ENCODE results near the gene TBC1D5. TPM values are rescaled to one million over a fixed set of nuclear protein-coding genes. Genes with fewer than 3 reads are reported as not detected.

The TBC1D5 gene
- total and polyA plus RNA-seq, 2 experiments from 2014 or later: 31.0 to 69.9 TPM

GRCh38 chr3:17266846-17267245 lies 475.6 kb downstream of the TBC1D5 start:
- no peak for DNase-seq
- in situ Hi-C loops (cut with MboI): no loop called here
- Histone ChIP-seq H3K9ac (no peak overlapping the region), H3K79me2 (ENCODE audit: insufficient read depth) (no peaks in the 10 kb centered on the region), H4K20me1 (ENCODE audit: insufficient read depth) (no peaks in the 10 kb centered on the region), H3K4me1 (ENCODE audit: insufficient read depth) (no peaks in the 10 kb centered on the region), H3K9me3 (ENCODE audit: low read depth) (no peaks in the 10 kb centered on the region), H3K27ac (no peak overlapping the region), H3K9me2 (ENCODE audit: insufficient read depth) (no peaks in the 10 kb centered on the region), H3K4me3 (no peak overlapping the region), H3F3A (ENCODE audit: insufficient read depth) (no peaks in the 10 kb centered on the region), H3K27me3 (replicated peaks; ENCODE audit: insufficient read depth) (no peaks in the 10 kb centered on the region), H2AFZ (no peak overlapping the region), H3K4me2 (ENCODE audit: unreplicated experiment) (no peak overlapping the region), H3K36me3 (ENCODE audit: low read depth) (no peaks in the 10 kb centered on the region)
- WGBS, 2 experiments (ENCODE audit: low coverage in 1 of 2, low lambda C conversion rate in 2 of 2, missing lambda C conversion rate in 2 of 2): 95 to 96% methylated on average over 5 of the region's 5 CpGs
- no peak for TF ChIP-seq EZH2 (IDR thresholded peaks at IDR 0.05; ENCODE audit: insufficient read depth, poor library complexity, severe bottlenecking)

- H3F3A ChIP-seq (ENCODE audit: insufficient read depth): no peaks in the 10 kb centered on the region
- no peak overlapping the region for H3K4me2 ChIP-seq (ENCODE audit: unreplicated experiment)
- H3K9me3 ChIP-seq (ENCODE audit: low read depth): no peaks in the 10 kb centered on the region
- H3K27me3 ChIP-seq (replicated peaks; ENCODE audit: insufficient read depth): no peaks in the 10 kb centered on the region
- H3K79me2 ChIP-seq (ENCODE audit: insufficient read depth): no peaks in the 10 kb centered on the region
- WGBS, 2 experiments (ENCODE audit: low coverage in 1 of 2, low lambda C conversion rate in 2 of 2, missing lambda C conversion rate in 2 of 2): 91 to 92% methylated on average over 3 of the region's 3 CpGs
- no peak overlapping the region for H3K4me3 ChIP-seq
- H3K9me2 ChIP-seq (ENCODE audit: insufficient read depth): no peaks in the 10 kb centered on the region
- H3K36me3 ChIP-seq (ENCODE audit: low read depth): no peaks in the 10 kb centered on the region
- no peaks in the 10 kb centered on the region for H4K20me1 ChIP-seq (ENCODE audit: insufficient read depth)
- H3K4me1 ChIP-seq (ENCODE audit: insufficient read depth): no peaks in the 10 kb centered on the region
- in situ Hi-C loops (cut with MboI): no loop called here
- peak; percentile 8 for DNase-seq
- TF ChIP-seq EZH2 (IDR thresholded peaks at IDR 0.05; ENCODE audit: insufficient read depth, poor library complexity, severe bottlenecking) (no peak), EZH2phosphoT487 (IDR thresholded peaks at IDR 0.05; ENCODE audit: insufficient read depth, low read depth) (no peak)
- no peak overlapping the region for H2AFZ ChIP-seq
- no peak overlapping the region for H3K27ac ChIP-seq
- H3K9ac ChIP-seq: no peak overlapping the region
Measured at GRCh38 chr3:17261627-17262369, 480.6 kb downstream of the TBC1D5 start.

- TF ChIP-seq EZH2 (IDR thresholded peaks at IDR 0.05; ENCODE audit: insufficient read depth, poor library complexity, severe bottlenecking) (no peak), EZH2phosphoT487 (IDR thresholded peaks at IDR 0.05; ENCODE audit: insufficient read depth, low read depth) (no peak)
- Histone ChIP-seq H3K4me2 (ENCODE audit: unreplicated experiment) (no peak overlapping the region), H3K27ac (no peak overlapping the region), H3K27me3 (replicated peaks; ENCODE audit: insufficient read depth) (no peaks in the 10 kb centered on the region), H3K9me2 (ENCODE audit: insufficient read depth) (no peaks in the 10 kb centered on the region), H3K4me3 (no peak overlapping the region), H3K36me3 (ENCODE audit: low read depth) (no peaks in the 10 kb centered on the region), H3K9ac (no peak overlapping the region), H3F3A (ENCODE audit: insufficient read depth) (no peaks in the 10 kb centered on the region), H3K9me3 (ENCODE audit: low read depth) (no peaks in the 10 kb centered on the region), H3K79me2 (ENCODE audit: insufficient read depth) (no peaks in the 10 kb centered on the region), H2AFZ (no peak overlapping the region), H3K4me1 (ENCODE audit: insufficient read depth) (no peaks in the 10 kb centered on the region), H4K20me1 (ENCODE audit: insufficient read depth) (no peaks in the 10 kb centered on the region)
- no peak for DNase-seq
- in situ Hi-C loops (cut with MboI): no loop called here
Measured at GRCh38 chr3:17260257-17260656, 482.2 kb downstream of the TBC1D5 start.

- H3K36me3 ChIP-seq (ENCODE audit: low read depth): no peaks in the 10 kb centered on the region
- H3K4me1 ChIP-seq (ENCODE audit: insufficient read depth): no peaks in the 10 kb centered on the region
- H4K20me1 ChIP-seq (ENCODE audit: insufficient read depth): no peaks in the 10 kb centered on the region
- TF ChIP-seq EZH2 (IDR thresholded peaks at IDR 0.05; ENCODE audit: insufficient read depth, poor library complexity, severe bottlenecking): no peak
- H3K27ac ChIP-seq: no peak overlapping the region
- no peaks in the 10 kb centered on the region for H3K9me3 ChIP-seq (ENCODE audit: low read depth)
- in situ Hi-C loops (cut with MboI): no loop called here
- no peak overlapping the region for H3K4me2 ChIP-seq (ENCODE audit: unreplicated experiment)
- H3K27me3 ChIP-seq (replicated peaks; ENCODE audit: insufficient read depth): no peaks in the 10 kb centered on the region
- no peak overlapping the region for H3K9ac ChIP-seq
- no peak for DNase-seq
- no peak overlapping the region for H2AFZ ChIP-seq
- no peaks in the 10 kb centered on the region for H3K79me2 ChIP-seq (ENCODE audit: insufficient read depth)
- no peak overlapping the region for H3K4me3 ChIP-seq
- 68 to 71% methylated on average over 5 of the region's 5 CpGs for WGBS, 2 experiments (ENCODE audit: low coverage in 1 of 2, low lambda C conversion rate in 2 of 2, missing lambda C conversion rate in 2 of 2)
- no peaks in the 10 kb centered on the region for H3F3A ChIP-seq (ENCODE audit: insufficient read depth)
- no peaks in the 10 kb centered on the region for H3K9me2 ChIP-seq (ENCODE audit: insufficient read depth)
Measured at GRCh38 chr3:17259685-17260084, 482.7 kb downstream of the TBC1D5 start.

Measured in GM23248 (cell line).